Stimulated activated CD8-positive, alpha-beta memory T cell treated with anti-CD3 and anti-CD28 coated beads, Interleukin-7, amount 100 ng/mL, for 24 hours (primary cell): Measurements from ENCODE around the gene TMIGD2.
"Not testable (repeated sequence)": the region's sequence is repeated elsewhere in the genome, so short reads cannot be mapped to it uniquely, and the experiment has no call there.

ENCODE experiments used
- DNase-seq: peaks from one replicate; pipeline ENCODE4 v3.0.0-alpha.2; 2020; ENCODE audit warnings: low read depth

TMIGD2 gene

GRCh38 chr19:4302243-4302640, at the start of gene TMIGD2:
Gene TMIGD2, minus strand, starts transcription at chr19:4302389. Its CDS starts 4 bp downstream, at chr19:4302385.
- no peak for DNase-seq

- no peak for DNase-seq
Measured at GRCh38 chr19:4350726-4351125, 48.5 kb upstream of the TMIGD2 start.

GRCh38 chr19:4350111-4350510, 47.9 kb upstream of the TMIGD2 start:
- no peak for DNase-seq

GRCh38 chr19:4349225-4349624, 47.0 kb upstream of the TMIGD2 start:
- DNase-seq, result not testable (repeated sequence)

- DNase-seq, result no peak
Measured at GRCh38 chr19:4347521-4347920, 45.3 kb upstream of the TMIGD2 start.

- no peak for DNase-seq
Measured at GRCh38 chr19:4346020-4346383, 43.8 kb upstream of the TMIGD2 start.

GRCh38 chr19:4345342-4346019, 43.3 kb upstream of the TMIGD2 start:
- no peak for DNase-seq

GRCh38 chr19:4343370-4344307, 41.5 kb upstream of the TMIGD2 start, which contains the start of gene MPND:
Gene MPND, plus strand, starts transcription at chr19:4343562. Its CDS starts 32 bp downstream, at chr19:4343594.
- DNase-seq, result peak; percentile 90

- peak; percentile 79 for DNase-seq
Measured at GRCh38 chr19:4342615-4343369, 40.6 kb upstream of the TMIGD2 start.

GRCh38 chr19:4342314-4342614, 40.1 kb upstream of the TMIGD2 start:
- no peak for DNase-seq

GRCh38 chr19:4338441-4339355, 36.5 kb upstream of the TMIGD2 start, which contains the start of gene STAP2:
Gene STAP2, minus strand, starts transcription at chr19:4338827. Its CDS starts 74 bp downstream, at chr19:4338753.
- no peak for DNase-seq

GRCh38 chr19:4337906-4338440, 35.8 kb upstream of the TMIGD2 start:
- DNase-seq, result no peak

- DNase-seq, result no peak
Measured at GRCh38 chr19:4334929-4335570, 32.9 kb upstream of the TMIGD2 start.

GRCh38 chr19:4329858-4330257, 27.7 kb upstream of the TMIGD2 start:
- no peak for DNase-seq

- DNase-seq, result peak; percentile 29
Measured at GRCh38 chr19:4328991-4329681, 26.9 kb upstream of the TMIGD2 start.

- peak; percentile 96 for DNase-seq
Measured at GRCh38 chr19:4328243-4328990, 26.2 kb upstream of the TMIGD2 start.

- no peak for DNase-seq
Measured at GRCh38 chr19:4327877-4328242, 25.7 kb upstream of the TMIGD2 start.

- peak; percentile 65 for DNase-seq
Measured at GRCh38 chr19:4327252-4327876, 25.2 kb upstream of the TMIGD2 start.

- no peak for DNase-seq
Measured at GRCh38 chr19:4326837-4327251, 24.7 kb upstream of the TMIGD2 start.
